Urinary bladder (tissue), 4 donors: ENCODE data around the gene RIN1. TPM values are rescaled to one million over a fixed set of nuclear protein-coding genes. Genes with fewer than 3 reads are reported as not detected.

Experiments
- DNase-seq: peaks from one replicate; pipeline ENCODE4 v3.0.0-alpha.2; 2015; ENCODE audit errors: extremely low spot score
- H3K27ac ChIP-seq: one replicate; pipeline ENCODE4 v1.5.1; 2013; ENCODE audit warnings: low read depth, mild to moderate bottlenecking, moderate library complexity
- H3K36me3 ChIP-seq: one replicate; pipeline ENCODE4 v1.6.1; 2013; ENCODE audit warnings: mild to moderate bottlenecking, moderate library complexity; ENCODE audit not compliant: insufficient read depth
- H3K4me1 ChIP-seq: one replicate; pipeline ENCODE4 v1.6.1; 2013; ENCODE audit warnings: mild to moderate bottlenecking, moderate library complexity; ENCODE audit not compliant: insufficient read depth
- H3K4me3 ChIP-seq: one replicate; pipeline ENCODE4 v1.5.1; 2013; ENCODE audit warnings: low read depth, low read length
- WGBS: extraction: QIAGEN DNeasy Blood & Tissue Kit; methylation state at CpG from one replicate; pipeline ENCODE4 v1.1.7; 2013; 5-methylcytosine and 5-hydroxymethylcytosine counted together
- polyA plus RNA-seq: library from polyadenylated mRNA; stranded (reverse); fragments of 200-250 nt; gene quantifications from one replicate; pipeline ENCODE4 v1.2.3, GENCODE V29; 2013
- small RNA-seq: library from RNA; depleted of rRNA; stranded (forward); fragments of <200 nt; gene quantifications from one replicate; pipeline ENCODE3, GENCODE V24; 2014
- total RNA-seq: library from RNA; depleted of rRNA; stranded (reverse); fragments of >200 nt; gene quantifications from one replicate; pipeline ENCODE4 v1.2.3, GENCODE V29; 2014
- donor health status: healthy with polysubstance abuse.
- donor health status: healthy.

RIN1 gene
- total and polyA plus RNA-seq, 2 donors = 2.9 to 8.4 TPM

DNA sequence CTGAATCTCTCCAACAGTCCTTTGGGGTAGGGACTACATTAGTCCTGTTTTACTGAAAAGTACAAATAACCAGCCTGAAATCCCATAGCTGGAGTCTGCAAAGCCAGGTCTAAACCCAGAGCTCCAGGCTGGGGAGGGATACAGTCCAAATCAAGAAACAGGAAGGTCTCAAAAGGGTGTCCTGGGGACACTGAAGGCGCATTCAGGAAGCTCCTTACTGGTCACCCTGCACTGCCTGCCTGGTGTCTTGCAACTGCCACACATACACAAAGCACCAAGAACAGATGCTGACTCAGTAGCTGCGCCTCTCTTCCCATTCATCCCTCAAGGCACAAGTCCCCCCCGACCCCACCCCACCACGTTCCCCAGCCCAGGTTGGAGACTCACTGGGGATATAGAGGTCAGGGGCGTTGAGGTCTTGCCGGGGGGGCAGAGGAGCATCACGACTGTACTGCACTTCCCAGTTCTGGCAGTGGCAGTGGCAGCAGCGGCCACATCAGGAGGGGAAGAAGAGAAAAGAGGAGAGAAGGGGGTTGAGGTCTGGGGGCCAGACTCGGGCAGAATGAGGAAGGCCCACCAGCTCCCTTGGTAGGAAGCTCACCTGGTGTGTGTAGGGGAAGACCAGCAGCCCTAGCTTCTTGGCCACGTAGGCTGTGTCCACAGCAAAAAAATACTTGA, 48.9 kb downstream of the RIN1 start:
- Histone ChIP-seq H3K4me1 (no peaks in the 10 kb centered on the region), H3K27ac (no peak overlapping the region), H3K36me3 (peaks cover 1% of the 10 kb centered on the region), H3K4me3 (no peak overlapping the region)
- DNase-seq = no peak
- 70% methylated on average over 10 of the region's 10 CpGs for WGBS

DNA sequence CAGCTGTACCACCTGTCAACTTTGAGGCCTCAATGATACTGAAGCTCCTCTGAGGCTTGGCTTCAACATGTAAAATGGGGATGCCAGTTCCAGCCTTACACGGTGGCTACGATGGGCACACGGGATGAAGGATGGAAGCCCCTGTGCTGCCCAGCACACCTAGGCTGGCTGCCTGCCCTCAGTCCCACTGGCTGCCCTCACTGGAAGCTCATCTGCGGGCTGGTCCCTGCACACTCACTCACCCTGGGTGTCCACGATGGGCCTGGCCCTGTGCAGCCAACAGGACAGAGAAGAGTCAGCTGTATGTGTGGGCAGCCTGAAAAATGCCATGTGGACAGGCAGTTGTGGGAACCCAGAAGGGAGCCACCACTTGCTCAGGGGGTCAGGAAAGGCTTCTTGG, 49.5 kb downstream of the RIN1 start:
- no peak for DNase-seq
- Histone ChIP-seq H3K27ac (no peak overlapping the region), H3K36me3 (peaks cover 1% of the 10 kb centered on the region), H3K4me3 (no peak overlapping the region), H3K4me1 (no peaks in the 10 kb centered on the region)
- 84% methylated on average over 5 of the region's 5 CpGs for WGBS

DNA sequence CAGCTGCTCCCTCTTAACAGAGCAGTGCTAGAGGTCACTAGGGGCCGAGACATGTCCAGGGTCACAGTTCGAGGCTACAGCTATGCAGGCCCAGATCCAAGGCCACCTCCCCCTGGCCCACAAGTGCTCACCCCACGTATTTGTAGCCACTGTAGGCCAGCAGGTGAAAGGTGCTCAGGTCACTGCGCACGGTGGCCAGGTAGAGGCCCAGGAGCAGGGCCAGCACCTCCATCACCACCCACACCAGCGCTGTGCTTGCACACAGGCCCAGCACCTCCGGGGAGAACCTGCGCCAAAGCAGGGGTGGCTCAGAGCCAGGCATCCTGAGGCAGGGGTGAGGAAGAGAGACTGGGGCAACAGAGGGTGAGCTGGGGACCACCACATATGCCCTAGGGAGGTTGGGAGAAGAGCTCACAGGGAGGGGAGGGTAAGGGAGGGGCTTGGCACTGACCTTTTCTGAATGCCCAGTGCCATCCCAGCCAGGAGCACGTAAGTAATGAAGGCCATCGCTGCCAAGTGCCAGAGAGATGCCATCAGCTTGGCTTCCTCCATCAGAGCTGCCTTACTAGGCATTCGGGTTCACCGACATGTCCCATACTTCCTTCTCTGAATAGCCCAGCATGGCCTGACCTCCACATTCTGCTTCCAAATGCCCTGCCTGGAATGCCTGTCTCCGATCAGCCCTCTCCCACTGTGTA, 50.8 kb downstream of the RIN1 start:
- Histone ChIP-seq H3K36me3 (peaks cover 1% of the 10 kb centered on the region), H3K4me1 (no peaks in the 10 kb centered on the region), H3K27ac (no peak overlapping the region), H3K4me3 (no peak overlapping the region)
- 87% methylated on average over 13 of the region's 13 CpGs for WGBS
- no peak for DNase-seq

DNA sequence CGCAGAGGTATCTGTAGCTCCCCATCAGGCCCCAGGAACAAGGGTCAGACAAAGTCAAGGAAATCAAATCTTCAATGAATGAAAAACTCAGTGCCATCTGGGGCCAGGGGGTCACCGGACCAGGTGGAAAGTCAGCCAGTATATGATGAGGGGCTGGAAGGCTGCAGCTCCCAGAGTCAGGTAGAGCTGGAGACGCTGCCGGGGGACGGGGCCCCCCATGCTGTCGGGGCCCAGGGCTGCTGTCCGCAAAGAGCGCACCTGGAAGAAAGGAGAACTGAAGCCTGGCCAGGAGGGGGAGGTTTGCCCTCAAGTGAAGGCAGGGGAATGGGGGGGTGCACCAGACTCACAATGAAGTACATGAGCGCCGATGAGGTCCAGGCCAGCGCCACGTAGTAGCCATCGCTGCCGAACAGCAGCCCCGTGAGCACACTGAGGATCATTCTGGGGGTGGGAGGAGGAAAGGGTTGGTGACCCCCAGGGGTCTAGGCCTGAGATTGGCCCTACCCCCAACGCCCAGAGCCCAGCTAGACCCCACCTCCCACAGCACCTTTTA, 51.6 kb downstream of the RIN1 start:
- no peak for DNase-seq
- H3K4me1 ChIP-seq = no peaks in the 10 kb centered on the region
- no peak overlapping the region for H3K4me3 ChIP-seq
- H3K36me3 ChIP-seq = peaks cover 1% of the 10 kb centered on the region
- WGBS = 92% methylated on average over 16 of the region's 16 CpGs
- H3K27ac ChIP-seq = no peak overlapping the region

DNA sequence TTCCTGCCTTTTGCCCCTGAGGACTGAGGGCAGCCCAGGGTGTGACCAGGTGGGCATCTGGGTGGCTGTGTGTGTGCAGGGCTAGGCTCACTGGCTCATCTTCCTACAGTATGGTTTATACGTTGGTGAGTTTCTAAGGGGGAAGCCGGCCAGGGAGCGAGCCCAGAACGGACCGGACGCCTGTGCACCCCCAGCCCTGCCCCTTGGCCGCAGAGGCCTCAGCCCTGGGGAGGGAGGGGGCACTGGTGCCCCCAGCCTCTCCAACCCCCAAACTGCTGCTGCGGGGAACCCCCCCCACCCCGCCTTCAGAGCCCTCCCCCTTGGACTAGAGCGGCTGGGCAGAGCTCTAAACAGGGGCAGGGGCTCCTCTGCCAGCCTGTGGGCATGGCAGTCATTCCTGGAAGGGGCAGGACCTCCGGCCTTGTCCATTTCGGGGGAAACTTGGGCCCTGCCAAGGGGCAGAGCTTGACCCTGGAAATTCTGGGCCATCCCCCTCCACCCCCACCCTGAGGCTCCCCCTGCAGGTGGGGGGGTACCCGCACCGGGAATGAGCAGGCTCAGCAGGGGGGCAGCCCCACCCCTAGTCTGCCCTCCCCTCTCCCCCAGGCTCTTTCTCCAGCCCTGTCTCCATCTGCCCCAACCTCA, 52.7 kb downstream of the RIN1 start:
- DNase-seq = no peak

DNA sequence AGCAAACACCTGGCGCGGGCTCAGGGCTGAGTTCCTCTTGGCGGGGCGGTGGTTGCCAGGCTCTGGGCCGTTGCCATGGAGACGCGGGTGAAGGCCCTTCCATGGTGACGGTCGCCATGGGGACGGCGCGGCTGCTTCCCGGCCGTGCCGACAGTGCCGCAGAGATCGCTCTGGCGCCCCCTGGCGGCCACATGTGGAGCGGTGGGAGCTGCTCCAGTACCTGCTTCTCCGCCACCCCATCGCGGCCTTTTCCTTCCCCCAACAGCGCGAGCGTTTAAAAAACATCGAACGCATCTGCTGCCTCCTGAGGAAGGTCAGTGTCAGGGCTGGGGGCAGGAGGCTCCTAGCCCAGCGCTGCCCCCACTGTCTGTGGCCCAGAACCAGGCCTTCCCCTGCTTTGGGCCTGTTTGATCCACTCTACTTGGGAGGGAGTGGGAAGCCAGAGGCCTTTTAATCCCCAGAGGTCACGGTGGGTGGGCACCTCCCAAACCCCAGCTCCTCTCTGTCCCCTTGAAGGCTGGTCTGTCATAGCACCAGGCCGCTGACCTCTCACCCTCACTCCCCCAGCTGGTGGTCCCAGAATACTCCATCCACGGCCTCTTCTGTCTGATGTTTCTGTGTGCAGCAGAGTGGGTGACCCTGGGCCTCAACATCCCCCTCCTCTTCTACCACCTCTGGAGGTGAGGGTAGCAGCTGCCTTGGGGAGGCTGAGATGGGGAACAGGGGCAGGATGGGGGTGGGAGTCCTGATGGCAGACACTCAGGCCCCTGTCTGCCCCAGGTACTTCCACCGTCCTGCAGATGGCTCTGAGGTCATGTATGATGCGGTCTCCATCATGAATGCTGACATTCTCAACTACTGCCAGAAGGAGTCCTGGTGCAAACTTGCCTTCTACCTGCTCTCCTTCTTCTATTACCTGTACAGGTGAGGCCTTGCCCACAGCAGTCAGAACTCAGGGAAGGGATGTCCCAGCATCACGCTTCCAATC, 53.5 kb downstream of the RIN1 start:
- H3K27ac ChIP-seq = no peak overlapping the region
- H3K4me1 ChIP-seq = no peaks in the 10 kb centered on the region
- H3K36me3 ChIP-seq = peaks cover 1% of the 10 kb centered on the region
- 15% methylated on average over 35 of the region's 35 CpGs for WGBS
- peak; percentile 80 for DNase-seq
- no peak overlapping the region for H3K4me3 ChIP-seq

More for the DNA sequence above, 52.7 kb downstream of the RIN1 start:
- Histone ChIP-seq H3K4me1 (no peaks in the 10 kb centered on the region), H3K27ac (no peak overlapping the region), H3K4me3 (no peak overlapping the region), H3K36me3 (peaks cover 1% of the 10 kb centered on the region)
- WGBS = 75% methylated on average over 14 of the region's 14 CpGs

Small RNAs within 50 kb of the gene (small RNA-seq; reads per million reads assigned to genes)
- gene RF00017 = not detected

Other genes with a start within 250 kb of the RIN1 start
- 9.5 TPM for gene KLC2, start 78.7 kb downstream of the RIN1 start, total RNA-seq
- gene KLC2, start 78.7 kb downstream of the RIN1 start, polyA plus RNA-seq = 39.2 TPM
- gene RAB1B, start 67.8 kb downstream of the RIN1 start, total RNA-seq = 34.3 TPM
- gene RAB1B, start 67.8 kb downstream of the RIN1 start, polyA plus RNA-seq = 190 TPM
- gene CNIH2, start 58.3 kb downstream of the RIN1 start, total RNA-seq = 1.1 TPM
- gene CNIH2, start 58.3 kb downstream of the RIN1 start, polyA plus RNA-seq = 0.24 TPM
- 62.0 TPM for gene YIF1A, start 47.3 kb downstream of the RIN1 start, total RNA-seq
- 84.7 TPM for gene YIF1A, start 47.3 kb downstream of the RIN1 start, polyA plus RNA-seq
- gene TMEM151A, start 44.5 kb downstream of the RIN1 start, total RNA-seq = 0.32 TPM
- gene TMEM151A, start 44.5 kb downstream of the RIN1 start, polyA plus RNA-seq = 0.15 TPM
- 28.7 TPM for gene CD248, start 19.4 kb downstream of the RIN1 start, total RNA-seq
- 66.5 TPM for gene CD248, start 19.4 kb downstream of the RIN1 start, polyA plus RNA-seq
- 13.6 TPM for gene BRMS1, start 8.7 kb upstream of the RIN1 start, total RNA-seq
- gene BRMS1, start 8.7 kb upstream of the RIN1 start, polyA plus RNA-seq = 37.3 TPM
- gene B4GAT1, start 11.2 kb upstream of the RIN1 start, total RNA-seq = 22.8 TPM
- 50.4 TPM for gene B4GAT1, start 11.2 kb upstream of the RIN1 start, polyA plus RNA-seq
- gene SLC29A2, start 35.3 kb upstream of the RIN1 start, total RNA-seq = 1.1 TPM
- 2.1 TPM for gene SLC29A2, start 35.3 kb upstream of the RIN1 start, polyA plus RNA-seq
- gene NPAS4, start 84.6 kb upstream of the RIN1 start, total RNA-seq = 1.6 TPM
- gene NPAS4, start 84.6 kb upstream of the RIN1 start, polyA plus RNA-seq = 2.4 TPM
- 32.9 TPM for gene MRPL11, start 102.4 kb upstream of the RIN1 start, total RNA-seq
- gene MRPL11, start 102.4 kb upstream of the RIN1 start, polyA plus RNA-seq = 54.9 TPM
- gene PELI3, start 130.5 kb upstream of the RIN1 start, total RNA-seq = 7.6 TPM
- gene PELI3, start 130.5 kb upstream of the RIN1 start, polyA plus RNA-seq = 22.5 TPM
- 16.9 TPM for gene DPP3, start 144.0 kb upstream of the RIN1 start, total RNA-seq
- gene DPP3, start 144.0 kb upstream of the RIN1 start, polyA plus RNA-seq = 26.8 TPM
- 40.4 TPM for gene BBS1, start 174.2 kb upstream of the RIN1 start, total RNA-seq
- 33.3 TPM for gene BBS1, start 174.2 kb upstream of the RIN1 start, polyA plus RNA-seq
- 5.0 TPM for gene ZDHHC24, start 209.6 kb upstream of the RIN1 start, total RNA-seq
- gene ZDHHC24, start 209.6 kb upstream of the RIN1 start, polyA plus RNA-seq = 11.4 TPM
- gene ACTN3, start 210.5 kb upstream of the RIN1 start, total RNA-seq = not detected
- gene ACTN3, start 210.5 kb upstream of the RIN1 start, polyA plus RNA-seq = 0.18 TPM
- gene CTSF, start 232.2 kb upstream of the RIN1 start, total RNA-seq = 22.8 TPM
- gene CTSF, start 232.2 kb upstream of the RIN1 start, polyA plus RNA-seq = 92.1 TPM